DND-41 (cell line): ENCODE data around the gene FAM193B.
A peak's percentile ranks its signal among the peaks of the same experiment; 100 is the strongest.

Experiments
- ATAC-seq: fragments of 200-7000 bp; cut with Tn5 transposase; 3 replicates; pipeline ENCODE4 v1.9.1; 2021; ENCODE audit warnings: low read depth; ENCODE audit not compliant: insufficient read depth
- DNase-seq: peaks from one replicate; pipeline ENCODE4 v3.0.0-alpha.2; 2020
- H2AFZ ChIP-seq: 2 replicates; pipeline ENCODE4 v1.6.0; 2012; ENCODE audit warnings: low read depth, low read length
- H3K27ac ChIP-seq: 2 replicates; pipeline ENCODE4 v1.5.1; 2012; ENCODE audit warnings: low read length, inconsistent platforms
- H3K27me3 ChIP-seq: fragments of 200-600 bp; sonication (generic); 2 replicates; pipeline ENCODE4 v1.6.0; 2012; ENCODE audit warnings: low read length, mild to moderate bottlenecking, inconsistent platforms; ENCODE audit not compliant: insufficient read depth, poor library complexity
- H3K36me3 ChIP-seq: 2 replicates; pipeline ENCODE4 v1.5.1; 2012; ENCODE audit warnings: low read length, inconsistent platforms; ENCODE audit not compliant: insufficient read depth
- H3K4me1 ChIP-seq: 2 replicates; pipeline ENCODE4 v1.5.1; 2012; ENCODE audit warnings: mild to moderate bottlenecking, low read length; ENCODE audit not compliant: insufficient read depth
- H3K4me2 ChIP-seq: 2 replicates; pipeline ENCODE4 v1.6.0; 2012; ENCODE audit warnings: mild to moderate bottlenecking, moderate library complexity, low read length, inconsistent platforms; ENCODE audit not compliant: insufficient read depth
- H3K4me3 ChIP-seq, 2 experiments: fragments of 200-600 bp in 1 of 2; shearing (Covaris generic) in 1 of 2; 2 replicates each; pipeline ENCODE4 v1.5.1; 2012 to 2016; ENCODE audit warnings: inconsistent platforms in 2 of 2, low read length in 2 of 2, mild to moderate bottlenecking in 2 of 2, low read depth in 1 of 2, moderate library complexity in 1 of 2
- H3K79me2 ChIP-seq: 2 replicates; pipeline ENCODE4 v1.6.0; 2012; ENCODE audit warnings: low read length, inconsistent platforms; ENCODE audit not compliant: insufficient read depth
- H3K9ac ChIP-seq: 2 replicates; pipeline ENCODE4 v1.6.0; 2012; ENCODE audit warnings: low read depth, mild to moderate bottlenecking, inconsistent platforms, low read length, moderate library complexity
- H3K9me3 ChIP-seq: 2 replicates; pipeline ENCODE4 v1.5.1; 2012; ENCODE audit warnings: low read length, moderate library complexity, mild to moderate bottlenecking, inconsistent platforms; ENCODE audit not compliant: insufficient read depth, severe bottlenecking
- H4K20me1 ChIP-seq: 2 replicates; pipeline ENCODE4 v1.6.0; 2012; ENCODE audit warnings: low read length; ENCODE audit not compliant: insufficient read depth
- CTCF ChIP-seq: IDR thresholded peaks from 2 replicates; pipeline ENCODE4 v1.5.1; 2012; ENCODE audit warnings: borderline replicate concordance, low read length, moderate library complexity, mild to moderate bottlenecking; ENCODE audit not compliant: poor library complexity, severe bottlenecking; ENCODE audit errors: extremely low read depth
- EZH2 ChIP-seq: IDR thresholded peaks from 3 replicates; pipeline ENCODE4 v1.6.1; 2012; ENCODE audit warnings: borderline replicate concordance, low read depth, mild to moderate bottlenecking, moderate library complexity, low read length, inconsistent platforms; ENCODE audit not compliant: severe bottlenecking

The FAM193B gene

GRCh38 chr5:177524539-177524900 is 29.8 kb downstream of the FAM193B start:
- no peaks in the 10 kb centered on the region for H3K9me3 ChIP-seq
- TF ChIP-seq CTCF (no peak), EZH2 (no peak)
- no peak overlapping the region for H3K4me2 ChIP-seq
- no peak overlapping the region for H3K27ac ChIP-seq
- no peak overlapping the region for H3K9ac ChIP-seq
- H3K4me3 ChIP-seq = no peak overlapping the region
- DNase-seq (no peak), ATAC-seq (no peak)
- peaks cover 27% of the 10 kb centered on the region for H4K20me1 ChIP-seq
- peaks cover 11% of the 10 kb centered on the region for H3K4me1 ChIP-seq
- peaks cover 3% of the 10 kb centered on the region; the same call in 1 of the 2 replicates for H3K79me2 ChIP-seq
- H2AFZ ChIP-seq = no peak overlapping the region
- H3K27me3 ChIP-seq = no peaks in the 10 kb centered on the region
- peaks cover 87% of the 10 kb centered on the region for H3K36me3 ChIP-seq

- Histone ChIP-seq H3K36me3 (peaks cover 84% of the 10 kb centered on the region), H3K9me3 (no peaks in the 10 kb centered on the region), H4K20me1 (peaks cover 27% of the 10 kb centered on the region), H3K4me2 (no peak overlapping the region), H3K27me3 (no peaks in the 10 kb centered on the region), H3K79me2 (peaks cover 7% of the 10 kb centered on the region; the same call in 1 of the 2 replicates), H3K9ac (no peak overlapping the region), H3K4me1 (peaks cover 16% of the 10 kb centered on the region), H3K27ac (no peak overlapping the region), H3K4me3 (no peak overlapping the region), H2AFZ (no peak overlapping the region)
- DNase-seq (no peak), ATAC-seq (no peak)
- TF ChIP-seq EZH2 (no peak), CTCF (no peak)
These were observed 30.4 kb downstream of the FAM193B start for GRCh38 chr5:177523711-177524538.

GRCh38 chr5:177520916-177521513 is 33.3 kb downstream of the FAM193B start:
- Histone ChIP-seq H3K27ac (no peak overlapping the region), H3K36me3 (peaks cover 61% of the 10 kb centered on the region), H3K9me3 (no peaks in the 10 kb centered on the region), H3K4me1 (peaks cover 26% of the 10 kb centered on the region), H3K4me2 (no peak overlapping the region), H4K20me1 (peaks cover 24% of the 10 kb centered on the region), H2AFZ (no peak overlapping the region), H3K4me3 (no peak overlapping the region), H3K9ac (no peak overlapping the region), H3K27me3 (no peaks in the 10 kb centered on the region), H3K79me2 (peaks cover 14% of the 10 kb centered on the region)
- no peak for DNase-seq
- ATAC-seq = no peak
- TF ChIP-seq CTCF = peak; percentile 31
- no peak for TF ChIP-seq EZH2
